GM12892 (cell line): ENCODE measurements around the gene PREP.

Source experiments
- POLR2A ChIP-seq: IDR thresholded peaks from 2 replicates; pipeline ENCODE4 v1.6.1; 2011; ENCODE audit warnings: low read depth, low read length, control low read depth
- POLR2AphosphoS5 ChIP-seq: IDR thresholded peaks from 2 replicates; pipeline ENCODE4 v1.6.1; 2011; ENCODE audit warnings: low read depth, low read length, control low read depth
- TAF1 ChIP-seq: IDR thresholded peaks from 2 replicates; pipeline ENCODE4 v1.6.1; 2011; ENCODE audit warnings: low read depth, mild to moderate bottlenecking, control low read depth, low read length, borderline replicate concordance

DNA sequence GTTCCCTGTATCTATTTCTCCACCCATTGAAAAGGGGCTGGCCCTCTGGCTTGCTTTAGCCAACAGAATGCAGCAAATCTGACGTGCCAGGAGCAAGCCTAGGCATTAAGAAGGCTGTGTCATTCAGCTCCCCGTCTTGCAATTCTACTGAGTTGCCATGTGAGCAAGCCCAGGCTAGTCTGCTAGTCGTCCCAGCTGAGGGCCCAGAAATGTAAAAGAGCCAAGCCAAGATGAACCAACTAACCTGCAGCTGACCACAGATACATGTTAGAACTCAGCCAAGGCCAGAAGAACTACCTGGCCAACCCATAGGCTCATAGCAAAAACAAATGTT is 30.1 kb downstream of the PREP start:
- TF ChIP-seq TAF1, result no peak
- no peak for TF ChIP-seq POLR2AphosphoS5
- TF ChIP-seq POLR2A, result no peak
